Skeletal muscle satellite cell (primary cell): ENCODE results near the gene AHRR.

Experiments used
- H3K27me3 ChIP-seq: 2 replicates; pipeline ENCODE4 v1.7.0; 2013; ENCODE audit warnings: low read length; ENCODE audit not compliant: control insufficient read depth, insufficient read depth
- H3K36me3 ChIP-seq: 2 replicates; pipeline ENCODE4 v1.7.0; 2013; ENCODE audit warnings: mild to moderate bottlenecking, control low read depth, low read length; ENCODE audit not compliant: insufficient read depth
- H3K4me1 ChIP-seq: 2 replicates; pipeline ENCODE4 v1.7.0; 2013; ENCODE audit warnings: low read length; ENCODE audit not compliant: control insufficient read depth, insufficient read depth
- H3K4me2 ChIP-seq: 2 replicates; pipeline ENCODE4 v1.7.0; 2013; ENCODE audit warnings: mild to moderate bottlenecking, low read length
- H3K4me3 ChIP-seq: 2 replicates; pipeline ENCODE4 v1.7.0; 2013; ENCODE audit warnings: low read length
- H3K9ac ChIP-seq: 2 replicates; pipeline ENCODE4 v1.7.0; 2013; ENCODE audit warnings: mild to moderate bottlenecking, low read depth, low read length, moderate library complexity
- H3K9me3 ChIP-seq: replicated peaks from 2 replicates; pipeline ENCODE4 v1.7.0; 2013; ENCODE audit warnings: mild to moderate bottlenecking, control low read depth, low read length

Gene AHRR

DNA sequence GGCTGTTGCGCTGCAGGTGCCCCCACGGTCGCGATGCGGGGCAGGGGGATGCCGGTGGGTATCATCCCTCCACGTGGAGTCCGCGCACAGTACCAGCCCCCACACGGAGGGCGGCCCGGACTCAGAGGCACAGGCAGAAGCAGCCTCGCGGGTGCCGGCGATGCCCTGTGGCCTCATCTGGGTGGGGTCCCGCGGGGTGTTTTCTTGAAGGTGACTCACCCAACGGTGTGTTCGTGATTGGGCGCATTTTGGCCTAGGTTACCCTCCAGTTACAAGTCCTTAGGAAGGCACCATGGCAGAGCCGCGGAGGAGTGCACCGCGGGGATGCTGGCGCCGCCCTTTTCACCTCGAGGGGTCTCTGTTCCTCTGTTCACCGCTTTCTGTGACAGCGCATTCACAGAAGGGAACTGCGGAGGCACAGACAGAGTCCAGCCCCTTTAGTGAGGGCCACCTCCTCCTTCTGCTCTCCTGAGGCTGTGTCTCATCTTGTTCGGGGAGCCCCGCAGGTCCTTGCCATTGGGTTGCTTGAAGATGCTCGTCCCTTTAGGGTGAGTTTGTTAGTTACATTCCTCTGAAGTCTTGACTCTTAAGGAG is 99.9 kb downstream of the AHRR start:
- Histone ChIP-seq H3K4me3 (no peak overlapping the region), H3K4me1 (peaks cover 26% of the 10 kb centered on the region), H3K4me2 (no peak overlapping the region), H3K9me3 (no peaks in the 10 kb centered on the region), H3K27me3 (no peaks in the 10 kb centered on the region), H3K36me3 (peaks cover 32% of the 10 kb centered on the region), H3K9ac (no peak overlapping the region)

DNA sequence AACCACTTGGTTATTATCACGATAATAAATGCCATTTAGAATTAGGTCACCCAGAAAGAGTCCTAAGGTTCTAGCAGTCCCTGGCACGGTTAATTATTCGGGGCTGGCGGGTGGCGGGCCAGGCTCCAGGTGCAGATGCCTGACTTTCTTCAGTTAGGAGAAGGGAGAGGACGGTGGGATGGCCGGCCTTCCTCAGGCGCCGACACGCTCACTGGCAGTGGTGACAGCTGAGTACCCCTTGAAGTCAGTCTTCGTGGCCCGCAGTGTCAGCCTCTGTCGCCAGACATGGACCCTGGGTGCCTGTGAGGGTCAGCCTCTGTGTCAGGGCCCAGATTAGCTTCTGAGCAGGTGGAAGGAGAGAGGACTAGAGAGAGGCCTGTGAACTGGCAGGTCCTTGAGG is 100.4 kb downstream of the AHRR start:
- Histone ChIP-seq H3K4me3 (no peak overlapping the region), H3K9ac (no peak overlapping the region), H3K36me3 (peaks cover 32% of the 10 kb centered on the region)

DNA sequence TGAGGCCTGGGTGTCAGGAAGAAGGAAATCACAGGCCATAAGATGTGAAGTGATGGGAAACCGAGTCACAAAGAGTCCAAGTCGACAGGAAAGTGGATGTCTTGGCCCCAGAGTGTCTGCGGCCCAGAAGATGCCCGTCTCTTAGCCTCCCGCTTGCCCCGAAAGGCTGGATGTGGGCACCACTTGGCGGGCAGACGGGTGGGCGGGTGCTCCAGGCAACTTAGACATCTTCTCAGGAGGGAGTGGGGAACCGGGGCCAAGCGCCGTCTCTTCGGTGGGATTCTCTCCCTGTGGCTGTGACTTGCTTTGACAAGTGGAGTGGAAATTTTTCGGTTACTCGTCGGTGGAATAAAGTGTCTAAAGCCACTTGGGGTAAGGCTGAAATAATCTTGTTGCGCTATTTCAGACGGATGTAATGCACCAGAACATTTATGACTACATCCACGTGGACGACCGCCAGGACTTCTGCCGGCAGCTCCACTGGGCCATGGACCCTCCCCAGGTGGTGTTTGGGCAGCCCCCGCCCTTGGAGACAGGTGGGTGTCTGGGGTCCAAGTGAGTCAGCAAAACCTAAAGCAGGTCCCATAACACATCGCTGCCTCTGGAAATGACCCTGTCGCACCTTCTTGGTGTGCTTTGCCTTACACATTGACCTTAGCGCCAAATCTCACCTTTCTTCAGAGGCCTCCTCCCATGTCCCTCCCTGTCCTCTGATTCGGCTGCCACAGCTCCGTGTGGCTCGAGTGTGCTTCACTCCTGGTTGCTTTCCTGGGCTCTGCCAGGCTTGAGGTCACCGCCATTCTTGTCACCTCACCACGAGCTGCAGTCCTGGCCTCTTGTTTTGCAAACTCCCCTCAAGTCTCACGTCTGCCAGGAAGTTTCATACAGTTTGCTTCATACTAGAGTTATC is 101.1 kb downstream of the AHRR start:
- no peaks in the 10 kb centered on the region for H3K9me3 ChIP-seq
- H3K36me3 ChIP-seq, result peaks cover 35% of the 10 kb centered on the region

More for the DNA sequence above, 100.4 kb downstream of the AHRR start:
- H3K4me2 ChIP-seq, result no peak overlapping the region
- H3K9me3 ChIP-seq, result no peaks in the 10 kb centered on the region
- no peaks in the 10 kb centered on the region for H3K27me3 ChIP-seq
- H3K4me1 ChIP-seq, result peaks cover 26% of the 10 kb centered on the region

DNA sequence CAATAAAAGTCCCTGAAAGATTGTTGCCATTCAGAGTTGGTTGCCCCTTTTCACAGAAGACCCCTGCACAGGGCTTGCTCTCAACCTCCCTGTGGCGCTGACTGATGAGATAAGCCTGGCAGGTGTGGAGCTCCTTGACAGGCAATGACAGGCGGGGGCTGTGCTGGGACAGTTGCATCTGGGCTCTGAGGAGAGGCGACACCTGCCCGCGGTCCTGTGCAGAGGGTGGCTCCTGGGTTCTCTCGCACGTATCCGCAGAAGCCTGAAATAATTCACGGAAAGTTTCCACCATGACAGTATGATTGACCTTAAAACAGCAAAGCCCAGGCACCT is 101.7 kb downstream of the AHRR start:
- Histone ChIP-seq H3K9ac (no peak overlapping the region), H3K36me3 (peaks cover 41% of the 10 kb centered on the region), H3K4me1 (peaks cover 23% of the 10 kb centered on the region), H3K27me3 (no peaks in the 10 kb centered on the region), H3K4me3 (no peak overlapping the region), H3K9me3 (no peaks in the 10 kb centered on the region), H3K4me2 (no peak overlapping the region)

More for the DNA sequence above, 101.1 kb downstream of the AHRR start:
- peaks cover 26% of the 10 kb centered on the region for H3K4me1 ChIP-seq
- no peak overlapping the region for H3K4me3 ChIP-seq
- no peak overlapping the region for H3K4me2 ChIP-seq
- H3K27me3 ChIP-seq, result no peaks in the 10 kb centered on the region
- H3K9ac ChIP-seq, result no peak overlapping the region

DNA sequence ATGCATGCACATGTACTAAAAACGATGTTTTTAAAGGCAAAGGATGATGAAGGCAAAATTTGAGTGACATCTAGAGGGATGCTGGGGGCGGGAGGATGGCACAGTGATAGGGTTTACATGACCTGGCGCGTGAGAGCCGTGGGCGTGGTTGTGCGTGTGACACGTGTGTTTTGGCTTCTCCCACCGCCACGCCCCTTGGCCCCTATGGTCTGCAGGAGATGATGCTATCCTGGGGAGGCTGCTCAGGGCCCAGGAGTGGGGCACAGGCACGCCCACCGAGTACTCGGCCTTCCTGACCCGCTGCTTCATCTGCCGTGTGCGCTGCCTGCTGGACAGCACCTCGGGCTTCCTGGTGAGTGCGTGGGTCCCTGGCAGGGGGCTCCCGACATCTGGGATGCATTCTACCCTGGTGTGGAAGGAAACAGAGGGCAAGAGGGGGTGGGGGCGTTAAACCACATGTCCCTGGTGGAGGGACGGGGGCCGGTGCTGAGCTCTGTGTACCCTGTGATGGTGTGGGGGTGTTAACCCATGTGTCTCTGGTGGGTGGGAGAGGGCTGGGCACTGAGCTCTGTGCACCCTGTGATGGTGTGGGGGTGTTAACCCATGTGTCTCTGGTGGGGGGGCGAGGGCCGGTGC is 102.2 kb downstream of the AHRR start:
- Histone ChIP-seq H3K4me3 (no peak overlapping the region), H3K9me3 (no peaks in the 10 kb centered on the region), H3K4me2 (no peak overlapping the region), H3K9ac (no peak overlapping the region), H3K4me1 (peaks cover 18% of the 10 kb centered on the region), H3K27me3 (no peaks in the 10 kb centered on the region), H3K36me3 (peaks cover 46% of the 10 kb centered on the region)

DNA sequence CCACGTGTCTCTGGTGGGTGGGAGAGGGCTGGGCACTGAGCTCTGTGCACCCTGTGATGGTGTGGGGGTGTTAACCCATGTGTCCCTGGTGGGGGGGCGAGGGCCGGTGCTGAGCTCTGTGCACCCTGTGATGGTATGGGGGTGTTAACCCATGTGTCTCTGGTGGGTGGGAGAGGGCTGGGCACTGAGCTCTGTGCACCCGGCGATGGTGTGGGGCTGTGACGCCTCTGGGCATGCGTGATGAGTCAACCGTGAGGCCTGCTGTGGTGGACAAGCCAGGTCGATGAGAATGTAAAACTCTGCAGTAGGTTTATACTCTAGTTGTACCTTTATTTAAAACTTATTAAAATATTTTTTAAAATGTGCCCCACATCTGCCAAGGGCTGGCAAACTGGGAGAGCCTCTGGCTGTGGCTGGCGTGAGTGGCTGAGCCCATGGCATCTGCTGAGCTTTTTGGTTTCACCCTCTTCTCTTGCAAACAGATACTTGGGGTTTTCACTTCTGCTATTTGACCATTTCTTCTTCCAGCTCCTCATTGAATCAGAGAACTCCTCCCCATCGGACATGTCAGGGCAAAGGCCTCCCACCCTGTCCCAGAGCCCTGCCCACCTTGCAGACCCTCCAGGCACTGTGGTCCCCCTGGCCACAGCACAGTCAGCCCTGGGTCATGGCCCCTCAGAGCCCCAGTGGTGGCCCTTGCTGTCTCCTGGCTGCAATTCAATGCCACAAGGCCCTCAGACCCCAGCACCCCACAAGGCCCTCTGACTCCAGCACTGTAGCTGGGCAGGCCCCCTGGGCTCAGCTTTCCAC is 103.0 kb downstream of the AHRR start:
- Histone ChIP-seq H3K4me3 (no peak overlapping the region), H3K27me3 (no peaks in the 10 kb centered on the region), H3K9me3 (no peaks in the 10 kb centered on the region), H3K4me1 (peaks cover 14% of the 10 kb centered on the region), H3K4me2 (no peak overlapping the region), H3K9ac (peak overlapping the region; percentile 27), H3K36me3 (peaks cover 50% of the 10 kb centered on the region)

DNA sequence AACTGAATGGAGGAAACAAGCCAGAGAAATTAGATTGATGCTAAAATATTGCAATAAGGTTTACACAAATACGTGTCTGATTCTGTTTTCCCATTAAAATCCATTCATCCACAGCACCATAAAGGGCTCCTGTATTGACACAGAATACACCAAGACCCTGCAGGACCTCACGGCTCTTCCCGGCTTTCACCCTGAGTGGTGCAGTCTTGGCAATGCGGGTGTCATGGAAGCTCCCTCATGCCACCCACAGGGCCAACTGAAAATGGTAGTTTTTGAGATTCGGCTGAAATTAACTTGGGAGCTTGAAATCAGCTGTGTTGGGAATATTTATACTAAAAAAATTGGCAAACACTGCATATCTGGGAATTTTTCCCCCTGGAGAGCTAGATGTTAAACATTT is 104.2 kb downstream of the AHRR start:
- peaks cover 22% of the 10 kb centered on the region for H3K4me1 ChIP-seq
- no peak overlapping the region for H3K4me2 ChIP-seq
- H3K27me3 ChIP-seq, result no peaks in the 10 kb centered on the region
- peaks cover 48% of the 10 kb centered on the region for H3K36me3 ChIP-seq
- H3K9ac ChIP-seq, result no peak overlapping the region
- H3K9me3 ChIP-seq, result no peaks in the 10 kb centered on the region
- H3K4me3 ChIP-seq, result no peak overlapping the region

DNA sequence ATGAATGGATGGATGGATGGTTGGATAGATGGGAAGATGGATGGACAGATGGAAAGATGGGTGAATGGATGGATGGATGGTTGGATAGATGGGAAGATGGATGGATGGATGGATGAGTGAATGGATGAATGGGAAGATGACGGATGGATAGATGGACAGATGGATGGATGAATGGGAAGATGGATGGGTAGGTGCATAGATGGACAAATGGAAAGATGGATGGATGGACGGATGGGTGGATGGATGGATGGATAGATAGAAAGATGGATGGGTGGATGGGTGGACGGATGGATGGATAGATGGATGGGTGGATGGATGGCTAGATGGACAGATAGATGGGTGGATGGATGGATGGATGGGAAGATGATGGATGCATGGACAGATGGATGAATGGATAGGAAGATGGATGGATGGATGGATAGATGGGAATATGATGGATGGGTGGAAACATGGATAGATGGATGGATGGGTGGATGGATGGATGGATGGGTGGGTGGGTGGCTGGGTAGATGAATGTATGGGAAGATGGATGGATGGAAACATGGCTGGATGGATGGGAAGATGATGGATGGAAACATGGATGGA is 105.0 kb downstream of the AHRR start:
- H3K9ac ChIP-seq, result no peak overlapping the region
- no peak overlapping the region for H3K4me3 ChIP-seq
- H3K36me3 ChIP-seq, result peaks cover 47% of the 10 kb centered on the region
- H3K4me2 ChIP-seq, result no peak overlapping the region
- H3K9me3 ChIP-seq, result no peaks in the 10 kb centered on the region
- peaks cover 22% of the 10 kb centered on the region for H3K4me1 ChIP-seq
- no peaks in the 10 kb centered on the region for H3K27me3 ChIP-seq

DNA sequence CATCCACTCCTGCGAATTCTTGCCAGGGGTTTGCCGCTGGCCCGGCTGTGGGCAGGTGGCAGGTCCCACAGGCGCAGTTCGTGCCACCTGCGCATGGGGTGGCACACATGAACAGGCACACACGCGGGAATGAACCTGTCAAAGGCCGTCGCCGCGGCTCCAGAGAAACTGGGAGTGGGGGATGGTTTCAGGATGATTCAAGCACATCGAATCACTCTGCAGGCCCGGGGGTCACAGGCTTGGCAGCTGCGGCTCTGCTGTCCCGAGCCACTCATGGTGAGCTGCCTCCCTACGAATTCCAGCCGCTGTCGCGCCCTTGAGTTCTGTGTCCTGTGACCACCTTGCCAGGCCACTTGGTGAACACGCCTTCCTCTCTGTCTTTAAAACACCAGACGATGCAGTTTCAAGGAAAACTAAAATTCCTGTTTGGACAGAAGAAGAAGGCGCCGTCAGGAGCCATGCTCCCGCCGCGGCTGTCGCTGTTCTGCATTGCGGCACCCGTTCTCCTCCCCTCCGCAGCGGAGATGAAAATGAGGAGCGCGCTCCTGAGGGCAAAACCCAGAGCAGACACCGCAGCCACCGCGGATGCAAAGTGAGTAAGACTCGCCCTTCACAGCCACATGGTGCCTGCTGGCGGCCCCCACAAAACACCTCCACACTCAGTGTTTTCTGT is 106.0 kb downstream of the AHRR start:
- Histone ChIP-seq H3K27me3 (no peaks in the 10 kb centered on the region), H3K9me3 (no peaks in the 10 kb centered on the region), H3K9ac (no peak overlapping the region), H3K4me1 (peaks cover 25% of the 10 kb centered on the region), H3K4me3 (no peak overlapping the region), H3K4me2 (no peak overlapping the region), H3K36me3 (peaks cover 49% of the 10 kb centered on the region)

DNA sequence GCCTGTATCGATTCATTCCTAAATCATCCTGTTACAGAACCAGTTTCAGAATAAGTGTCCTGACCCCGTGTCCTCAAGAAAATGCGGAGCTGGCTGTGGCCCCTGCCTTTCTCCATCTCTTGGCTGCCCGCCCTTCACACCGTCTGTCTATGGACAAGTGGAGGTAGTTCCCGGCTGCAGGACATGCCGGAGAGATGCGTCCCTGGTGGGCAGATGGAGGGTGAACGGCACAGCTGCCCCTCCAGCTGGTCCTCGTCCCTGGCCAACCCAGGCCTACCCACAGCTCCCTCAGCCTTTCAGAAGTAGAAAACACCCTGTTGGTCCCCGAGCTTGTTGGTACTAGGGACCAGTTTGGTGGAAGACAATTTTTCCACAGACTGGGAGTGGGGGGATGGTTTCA is 106.7 kb downstream of the AHRR start:
- H3K36me3 ChIP-seq, result peaks cover 47% of the 10 kb centered on the region
- H3K4me3 ChIP-seq, result no peak overlapping the region
- no peaks in the 10 kb centered on the region for H3K9me3 ChIP-seq
- no peak overlapping the region for H3K4me2 ChIP-seq
- H3K9ac ChIP-seq, result no peak overlapping the region
- H3K27me3 ChIP-seq, result no peaks in the 10 kb centered on the region
- peaks cover 25% of the 10 kb centered on the region for H3K4me1 ChIP-seq
